Measurements from ENCODE around the gene SPAG4. TPM values are rescaled to one million over a fixed set of nuclear protein-coding genes. Genes with fewer than 3 reads are reported as not detected.

The SPAG4 gene
- total and polyA plus RNA-seq, 8 donors = 1.5 to 3.5 (median 2.2) TPM

DNA sequence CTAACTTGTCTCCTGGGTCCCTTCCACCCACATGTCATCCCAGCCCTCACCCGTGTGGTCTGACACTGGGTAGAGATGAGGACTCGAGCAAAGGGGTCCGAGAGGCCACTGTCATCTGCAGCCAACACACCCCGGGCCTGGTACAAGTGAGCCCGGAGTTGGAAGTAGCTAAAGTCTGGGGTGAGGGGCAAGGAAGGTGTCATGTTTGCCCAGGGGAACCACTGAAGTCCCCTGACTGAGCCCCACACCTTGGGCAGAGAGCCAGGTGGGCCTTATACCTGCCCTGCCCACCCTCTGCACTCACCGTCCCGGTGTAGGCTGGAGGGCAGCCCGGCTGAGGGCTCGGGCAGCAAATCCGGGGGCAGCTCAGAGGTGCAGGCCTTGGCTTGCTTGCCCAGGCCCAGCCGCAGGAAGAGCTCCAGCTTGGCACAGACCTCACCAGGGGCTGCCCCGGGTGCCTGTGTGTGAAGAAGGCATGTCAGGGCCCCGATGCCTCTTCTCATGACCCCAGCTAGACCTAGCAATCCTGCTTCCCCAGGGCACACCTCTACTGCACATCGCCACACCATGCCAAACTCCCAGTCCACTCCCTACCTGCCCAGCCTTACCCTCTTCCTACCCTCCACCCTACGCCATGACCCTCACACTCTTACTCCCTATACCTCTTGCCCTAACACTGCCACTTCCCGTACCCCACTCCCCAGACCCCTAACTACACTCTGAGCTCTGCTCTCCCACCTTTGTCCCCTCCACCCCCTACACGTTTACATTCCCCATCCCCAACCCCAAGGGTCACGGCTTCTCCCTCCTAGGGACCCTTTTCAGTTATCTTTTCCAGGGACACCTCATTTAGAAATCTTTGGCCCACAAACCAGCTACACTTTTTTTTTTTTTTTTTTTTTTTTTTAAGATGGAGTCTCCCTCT lies 31.7 kb upstream of the SPAG4 start:
- Histone ChIP-seq H3K27ac (no peak overlapping the region), H3K9me3 (peaks cover 0 to 10% of the 10 kb centered on the region in 2 donors), H3K27me3 (no peaks in the 10 kb centered on the region), H3K36me3 (no peaks in the 10 kb centered on the region), H3K4me3 (no peak overlapping the region), H3K4me1 (no peaks in the 10 kb centered on the region)
- intact Hi-C loops (cut with DNase I) = no loop called here
- peak in 1 of 4 donors; percentile 58 for DNase-seq
- TF ChIP-seq, protein P1, sequence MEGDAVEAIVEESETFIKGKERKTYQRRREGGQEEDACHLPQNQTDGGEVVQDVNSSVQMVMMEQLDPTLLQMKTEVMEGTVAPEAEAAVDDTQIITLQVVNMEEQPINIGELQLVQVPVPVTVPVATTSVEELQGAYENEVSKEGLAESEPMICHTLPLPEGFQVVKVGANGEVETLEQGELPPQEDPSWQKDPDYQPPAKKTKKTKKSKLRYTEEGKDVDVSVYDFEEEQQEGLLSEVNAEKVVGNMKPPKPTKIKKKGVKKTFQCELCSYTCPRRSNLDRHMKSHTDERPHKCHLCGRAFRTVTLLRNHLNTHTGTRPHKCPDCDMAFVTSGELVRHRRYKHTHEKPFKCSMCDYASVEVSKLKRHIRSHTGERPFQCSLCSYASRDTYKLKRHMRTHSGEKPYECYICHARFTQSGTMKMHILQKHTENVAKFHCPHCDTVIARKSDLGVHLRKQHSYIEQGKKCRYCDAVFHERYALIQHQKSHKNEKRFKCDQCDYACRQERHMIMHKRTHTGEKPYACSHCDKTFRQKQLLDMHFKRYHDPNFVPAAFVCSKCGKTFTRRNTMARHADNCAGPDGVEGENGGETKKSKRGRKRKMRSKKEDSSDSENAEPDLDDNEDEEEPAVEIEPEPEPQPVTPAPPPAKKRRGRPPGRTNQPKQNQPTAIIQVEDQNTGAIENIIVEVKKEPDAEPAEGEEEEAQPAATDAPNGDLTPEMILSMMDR (IDR thresholded peaks at IDR 0.05) = no peak
- ATAC-seq = no peak

DNA sequence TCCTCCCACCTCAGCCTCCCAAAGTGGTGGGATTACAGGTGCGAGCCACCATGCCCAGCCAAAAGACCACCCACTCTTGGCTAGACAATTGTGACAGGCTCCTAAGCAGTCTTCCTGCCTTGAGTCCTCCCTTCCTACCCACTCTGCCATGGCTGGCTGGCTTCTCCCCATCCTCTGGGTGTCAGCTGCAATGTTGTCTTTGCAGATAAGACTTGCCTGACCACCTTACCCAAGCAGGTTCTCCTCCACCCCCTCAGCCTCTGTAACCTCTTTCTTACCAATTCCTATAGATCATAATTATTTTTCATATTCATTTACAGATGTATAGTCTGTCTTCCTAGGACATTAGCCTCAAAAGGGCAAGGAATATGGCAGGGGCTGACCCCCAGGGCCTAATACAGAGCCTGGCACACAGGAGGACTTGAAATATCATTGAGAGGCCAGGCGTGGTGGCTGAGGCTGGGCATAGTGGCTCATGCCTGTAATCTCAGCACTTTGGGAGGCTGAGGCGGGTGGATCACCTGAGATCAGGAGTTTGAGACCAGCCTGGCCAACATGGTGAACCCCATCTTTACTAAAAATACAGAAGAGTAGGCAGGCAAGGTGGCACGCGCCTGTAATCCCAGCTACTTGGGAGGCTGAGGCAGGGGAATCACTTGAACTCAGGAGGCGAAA lies 28.7 kb upstream of the SPAG4 start:
- intact Hi-C loops (cut with DNase I) = no loop called here
- peaks cover 0 to under 1% of the 10 kb centered on the region in 2 donors for H3K9me3 ChIP-seq
- no peaks in the 10 kb centered on the region for H3K27me3 ChIP-seq
- H3K27ac ChIP-seq = no peak overlapping the region
- TF ChIP-seq, protein P1 (IDR thresholded peaks at IDR 0.05) = no peak
- peak in 1 of 4 donors; percentile 13 for DNase-seq
- ATAC-seq = no peak
- H3K36me3 ChIP-seq = no peaks in the 10 kb centered on the region
- H3K4me1 ChIP-seq = no peaks in the 10 kb centered on the region
- H3K4me3 ChIP-seq = no peak overlapping the region

- TF ChIP-seq, protein P1 (IDR thresholded peaks at IDR 0.05) = no peak
- peak in 1 of 4 donors; percentile 30 for DNase-seq
- H3K27ac ChIP-seq = no peak overlapping the region
- no peaks in the 10 kb centered on the region for H3K27me3 ChIP-seq
- H3K4me3 ChIP-seq = no peak overlapping the region
- intact Hi-C loops (cut with DNase I) = no loop called here
- no peaks in the 10 kb centered on the region for H3K36me3 ChIP-seq
- H3K4me1 ChIP-seq = no peaks in the 10 kb centered on the region
- H3K9me3 ChIP-seq = no peaks in the 10 kb centered on the region
- no peak for ATAC-seq
Measured at GRCh38 chr20:35587436-35587835, 28.2 kb upstream of the SPAG4 start.

- H3K27ac ChIP-seq = no peak overlapping the region
- H3K27me3 ChIP-seq = no peaks in the 10 kb centered on the region
- H3K4me3 ChIP-seq = no peak overlapping the region
- TF ChIP-seq, protein P1 (IDR thresholded peaks at IDR 0.05) = no peak
- H3K36me3 ChIP-seq = no peaks in the 10 kb centered on the region
- no peaks in the 10 kb centered on the region for H3K9me3 ChIP-seq
- intact Hi-C loops (cut with DNase I) = no loop called here
- H3K4me1 ChIP-seq = no peaks in the 10 kb centered on the region
- no peak for DNase-seq
- no peak for ATAC-seq
Measured at GRCh38 chr20:35588397-35588796, 27.2 kb upstream of the SPAG4 start.

- H3K9me3 ChIP-seq = no peaks in the 10 kb centered on the region
- DNase-seq (no peak), ATAC-seq (no peak)
- no peak overlapping the region for H3K4me3 ChIP-seq
- H3K36me3 ChIP-seq = no peaks in the 10 kb centered on the region
- TF ChIP-seq, protein P1 (IDR thresholded peaks at IDR 0.05) = no peak
- no peaks in the 10 kb centered on the region for H3K27me3 ChIP-seq
- intact Hi-C loops (cut with DNase I) = no loop called here
- H3K27ac ChIP-seq = no peak overlapping the region
- no peaks in the 10 kb centered on the region for H3K4me1 ChIP-seq
Measured at GRCh38 chr20:35592339-35592974, 23.2 kb upstream of the SPAG4 start.

All from left lung (tissue), 10 donors.